Panc1 (cell line): ENCODE results near the gene GNA12. TPM values are rescaled to one million over a fixed set of nuclear protein-coding genes. Genes with fewer than 3 reads are reported as not detected.
A peak's percentile ranks its signal among the peaks of the same experiment; 100 is the strongest.

Source experiments
- ATAC-seq: fragments of 200-7000 bp; cut with Tn5 transposase; 2 replicates; pipeline ENCODE4 v1.9.1; 2020; ENCODE audit warnings: mild to moderate bottlenecking, moderate library complexity
- BruUV-seq: library from RNA; stranded (reverse); fragments of 400-500 nt; replicated peaks from 2 replicates; lab custom pipeline; 2021; lab: Mats Ljungman, UMichigan
- CTCF ChIA-PET: fragments of 300-600 bp; sonication (Branson Sonifier 250); formaldehyde crosslinking; loops from one replicate; lab custom pipeline; 2022; ENCODE audit warnings: antibody characterized with exemption; lab: Charles Lee
- POLR2A ChIA-PET: fragments of 300-600 bp; sonication (Branson Sonifier 250); formaldehyde crosslinking; loops from one replicate; lab custom pipeline; 2022; ENCODE audit warnings: antibody characterized with exemption; lab: Charles Lee
- DNase-seq: peaks from one replicate; pipeline ENCODE4 v3.0.0-alpha.2; 2010; ENCODE audit warnings: low read depth, low spot score
- H3K27ac ChIP-seq: 2 replicates; pipeline ENCODE4 v1.5.1; 2011; ENCODE audit warnings: mild to moderate bottlenecking, low read length, inconsistent platforms
- H3K27me3 ChIP-seq: fragments of 200-500 bp; sonication (Bioruptor generic); 2 replicates; pipeline ENCODE4 v1.6.0; 2014; ENCODE audit warnings: low read length, inconsistent platforms; ENCODE audit not compliant: control insufficient read depth, insufficient read depth
- H3K36me3 ChIP-seq: fragments of 200-500 bp; sonication (Bioruptor generic); 2 replicates; pipeline ENCODE4 v1.5.1; 2014; ENCODE audit warnings: inconsistent platforms, mild to moderate bottlenecking, low read length, moderate library complexity; ENCODE audit not compliant: control insufficient read depth, insufficient read depth
- H3K4me1 ChIP-seq: 2 replicates; pipeline ENCODE4 v1.5.1; 2011; ENCODE audit warnings: inconsistent platforms, mild to moderate bottlenecking, low read length, moderate library complexity; ENCODE audit not compliant: control insufficient read depth, insufficient read depth
- H3K4me3 ChIP-seq, 2 experiments: 2 replicates each; pipeline ENCODE4 v1.5.1; 2011 to 2012; ENCODE audit warnings: low read depth in 2 of 2, low read length in 2 of 2, mild to moderate bottlenecking in 2 of 2, inconsistent platforms in 1 of 2, moderate library complexity in 1 of 2
- H3K9me3 ChIP-seq: fragments of 200-500 bp; sonication (Bioruptor generic); 2 replicates; pipeline ENCODE4 v1.5.1; 2014; ENCODE audit warnings: low read depth, mild to moderate bottlenecking, inconsistent platforms, low read length, moderate library complexity; ENCODE audit not compliant: control insufficient read depth, insufficient read depth
- POLR2AphosphoS5 ChIP-seq: IDR thresholded peaks from 2 replicates; pipeline ENCODE4 v1.6.1; 2012; ENCODE audit warnings: mild to moderate bottlenecking, low read depth, low read length, moderate library complexity
- REST ChIP-seq, 2 experiments: IDR thresholded peaks; 2 replicates each; pipeline ENCODE4 v1.6.1; 2011 to 2012; ENCODE audit warnings: low read depth in 2 of 2, control low read depth in 1 of 2, low read length in 1 of 2, mild to moderate bottlenecking in 1 of 2, moderate library complexity in 1 of 2; ENCODE audit not compliant: insufficient read depth in 1 of 2
- SIN3A ChIP-seq: IDR thresholded peaks from 2 replicates; pipeline ENCODE4 v1.6.1; 2012; ENCODE audit warnings: low read depth, mild to moderate bottlenecking, low read length, moderate library complexity, borderline replicate concordance; ENCODE audit not compliant: insufficient read depth
- TCF7L2 ChIP-seq: IDR thresholded peaks from 2 replicates; pipeline ENCODE4 v1.6.1; 2011; ENCODE audit warnings: mild to moderate bottlenecking, low read depth, low read length, inconsistent platforms
- in situ Hi-C: cut with HindIII; loops from 2 replicates; pipeline ENCODE4 v1.10.0; 2016; ENCODE audit warnings: low sequenced_read_pairs, low pct_unique_long_range_greater_than_20kb
- intact Hi-C: fragments of 100-400 bp; cut with micrococcal nuclease; formaldehyde crosslinking; loops from one replicate; pipeline ENCODE4 v1.10.0; 2022; ENCODE audit not compliant: unreplicated experiment
- total RNA-seq: library from RNA; stranded (reverse); gene quantifications from one replicate; pipeline ENCODE4 v1.2.1, GENCODE V29; 2021; ENCODE audit not compliant: unreplicated experiment
- TF ChIP-seq, protein P1 (sequence below): fragments of 450-650 bp; IDR thresholded peaks from 2 replicates; pipeline ENCODE4 v1.5.1; 2017; ENCODE audit warnings: mild to moderate bottlenecking

GNA12 gene
- total RNA-seq, 1 experiment from 2014 or later: 139 TPM

GRCh38 chr7:2691011-2691707 is 152.9 kb downstream of the GNA12 start:
- intact Hi-C loops: no loop called here
- Histone ChIP-seq H3K4me3 (no peak overlapping the region), H3K4me1 (peaks cover 3% of the 10 kb centered on the region; the same call in 1 of the 2 replicates), H3K27ac (no peak overlapping the region), H3K9me3 (no peaks in the 10 kb centered on the region), H3K27me3 (peaks cover 3% of the 10 kb centered on the region; the same call in 1 of the 2 replicates), H3K36me3 (no peaks in the 10 kb centered on the region)
- ATAC-seq: no peak
- ChIA-PET POLR2A (no interaction called here), CTCF (interaction anchor here (0.7 to 1.6 kb wide), 2 partner anchors 10 to 29 kb away, joined by 4 to 7 read pairs; no protein-coding TSS in a partner anchor)
- no peak for TF ChIP-seq TCF7L2
- no peak for TF ChIP-seq REST (IDR thresholded peaks at IDR 0.05; ENCODE audit: insufficient read depth in 1 of 2, low read depth in 2 of 2, low read length in 1 of 2)
- no peak for TF ChIP-seq POLR2AphosphoS5
- TF ChIP-seq, protein P1, sequence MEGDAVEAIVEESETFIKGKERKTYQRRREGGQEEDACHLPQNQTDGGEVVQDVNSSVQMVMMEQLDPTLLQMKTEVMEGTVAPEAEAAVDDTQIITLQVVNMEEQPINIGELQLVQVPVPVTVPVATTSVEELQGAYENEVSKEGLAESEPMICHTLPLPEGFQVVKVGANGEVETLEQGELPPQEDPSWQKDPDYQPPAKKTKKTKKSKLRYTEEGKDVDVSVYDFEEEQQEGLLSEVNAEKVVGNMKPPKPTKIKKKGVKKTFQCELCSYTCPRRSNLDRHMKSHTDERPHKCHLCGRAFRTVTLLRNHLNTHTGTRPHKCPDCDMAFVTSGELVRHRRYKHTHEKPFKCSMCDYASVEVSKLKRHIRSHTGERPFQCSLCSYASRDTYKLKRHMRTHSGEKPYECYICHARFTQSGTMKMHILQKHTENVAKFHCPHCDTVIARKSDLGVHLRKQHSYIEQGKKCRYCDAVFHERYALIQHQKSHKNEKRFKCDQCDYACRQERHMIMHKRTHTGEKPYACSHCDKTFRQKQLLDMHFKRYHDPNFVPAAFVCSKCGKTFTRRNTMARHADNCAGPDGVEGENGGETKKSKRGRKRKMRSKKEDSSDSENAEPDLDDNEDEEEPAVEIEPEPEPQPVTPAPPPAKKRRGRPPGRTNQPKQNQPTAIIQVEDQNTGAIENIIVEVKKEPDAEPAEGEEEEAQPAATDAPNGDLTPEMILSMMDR: no peak
- TF ChIP-seq SIN3A: no peak
- in situ Hi-C loops: no loop called here
- no TSS peak for BruUV-seq
- no peak for DNase-seq

DNA sequence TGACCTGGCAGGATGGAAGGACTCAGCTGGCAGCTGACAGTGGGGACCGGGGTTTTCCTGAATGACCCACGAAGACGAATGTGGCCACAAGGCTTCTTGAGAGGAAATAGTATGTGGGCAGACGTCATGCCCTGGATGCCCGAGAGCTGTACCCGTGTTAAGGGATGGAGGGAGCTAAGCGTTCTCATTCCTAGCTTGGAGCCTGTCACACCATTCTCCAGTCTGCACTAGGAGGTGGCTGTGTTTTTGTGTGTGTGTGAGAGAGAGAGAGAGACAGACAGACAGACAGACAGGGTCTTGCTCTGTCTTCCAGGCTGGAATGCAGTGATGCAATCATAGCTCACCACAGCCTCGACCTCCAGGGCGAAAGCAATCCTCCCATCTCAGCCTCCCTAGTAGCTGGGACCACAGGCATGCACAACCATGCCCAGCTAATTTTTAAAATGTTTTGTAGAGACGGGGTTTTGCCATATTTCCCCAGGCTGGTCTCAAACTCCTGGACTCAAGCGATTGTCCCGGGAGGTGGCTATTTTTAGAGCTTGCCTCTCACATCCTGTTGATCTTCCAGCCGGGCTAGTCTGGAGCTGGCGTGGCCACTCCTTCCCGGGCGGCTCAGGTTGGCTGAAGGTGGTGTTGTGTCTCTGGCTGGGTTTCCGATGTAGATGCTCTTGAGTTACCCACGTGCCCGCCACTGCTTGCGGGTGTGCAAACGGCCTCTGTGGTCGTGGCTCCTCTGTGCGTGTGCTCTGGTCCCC is 154.0 kb downstream of the GNA12 start:
- ATAC-seq: peak; percentile 45
- H3K36me3 ChIP-seq: no peaks in the 10 kb centered on the region
- no peak for DNase-seq
- CTCF ChIA-PET: interaction anchor here (0.5 kb wide), 1 partner anchor 52 kb away, joined by 3 read pairs; no protein-coding TSS in a partner anchor
- in situ Hi-C loops: no loop called here
- POLR2A ChIA-PET: interaction anchor here (0.6 kb wide), 1 partner anchor 19 kb away, joined by 3 read pairs; no protein-coding TSS in a partner anchor
- H3K4me3 ChIP-seq: no peak overlapping the region
- BruUV-seq: no TSS peak
- H3K9me3 ChIP-seq: no peaks in the 10 kb centered on the region
- no peak overlapping the region for H3K27ac ChIP-seq
- peaks cover 3% of the 10 kb centered on the region; the same call in 1 of the 2 replicates for H3K4me1 ChIP-seq
- peaks cover 3% of the 10 kb centered on the region; the same call in 1 of the 2 replicates for H3K27me3 ChIP-seq
- TF ChIP-seq, protein P1: no peak
- TF ChIP-seq REST (IDR thresholded peaks at IDR 0.05; ENCODE audit: insufficient read depth in 1 of 2, low read depth in 2 of 2, low read length in 1 of 2) (no peak), TCF7L2 (no peak), POLR2AphosphoS5 (no peak), SIN3A (no peak)
- intact Hi-C loops: loop anchor here (10.0 kb wide), 1 partner anchor 235 kb away; no protein-coding TSS in a partner anchor
